Common myeloid progenitor, CD34-positive (primary cell): ENCODE data around the gene ZBTB2. TPM values are rescaled to one million over a fixed set of nuclear protein-coding genes. Genes with fewer than 3 reads are reported as not detected.
A peak's percentile ranks its signal among the peaks of the same experiment; 100 is the strongest.

ENCODE experiments used
- CTCF ChIA-PET: fragments of 350-600 bp; sonication (Branson Sonifier 250); formaldehyde crosslinking; loops from one replicate; lab custom pipeline; 2021; ENCODE audit warnings: antibody characterized with exemption; lab: Charles Lee
- POLR2A ChIA-PET: fragments of 350-600 bp; sonication (Branson Sonifier 250); formaldehyde crosslinking; loops from one replicate; lab custom pipeline; 2021; ENCODE audit warnings: antibody characterized with exemption; lab: Charles Lee
- DNase-seq, 3 donors: peaks; one replicate each; pipeline versions ENCODE4 v3.0.0 to v3.0.0-alpha.2; 2013
- H3K27ac ChIP-seq, 2 experiments: 1 replicate in 1 of 2; 2 replicates in 1 of 2; pipeline ENCODE4 v1.7.0; 2013; ENCODE audit warnings: inconsistent platforms in 2 of 2, low read length in 2 of 2, mild to moderate bottlenecking in 2 of 2, low read depth in 1 of 2, moderate library complexity in 1 of 2; ENCODE audit not compliant: severe bottlenecking in 2 of 2, insufficient read depth in 1 of 2, poor library complexity in 1 of 2
- H3K27me3 ChIP-seq, 5 experiments: replicated peaks in 2 of 5; 1 replicate in 3 of 5; 2 replicates in 2 of 5; pipeline versions ENCODE4 v1.6.1 to v1.7.0; 2013; ENCODE audit warnings: low read length in 4 of 5, mild to moderate bottlenecking in 2 of 5, moderate library complexity in 2 of 5, inconsistent platforms in 1 of 5; ENCODE audit not compliant: insufficient read depth in 5 of 5, control insufficient read depth in 4 of 5
- H3K36me3 ChIP-seq, 4 experiments: 1 replicate in 2 of 4; 2 replicates in 2 of 4; pipeline versions ENCODE4 v1.6.1 to v1.7.0; 2013; ENCODE audit warnings: low read length in 3 of 4, control low read depth in 1 of 4, mild to moderate bottlenecking in 1 of 4; ENCODE audit not compliant: control insufficient read depth in 4 of 4, insufficient read depth in 4 of 4
- H3K4me1 ChIP-seq, 4 experiments: 1 replicate in 3 of 4; 2 replicates in 1 of 4; pipeline versions ENCODE4 v1.6.1 to v1.7.1; 2013; ENCODE audit warnings: low read length in 3 of 4, mild to moderate bottlenecking in 3 of 4, control low read depth in 1 of 4, inconsistent platforms in 1 of 4, moderate library complexity in 1 of 4; ENCODE audit not compliant: control insufficient read depth in 4 of 4, insufficient read depth in 4 of 4; ENCODE audit errors: control extremely low read depth in 1 of 4
- H3K4me3 ChIP-seq, 7 experiments: 1 replicate in 4 of 7; 2 replicates in 3 of 7; pipeline versions ENCODE4 v1.5.1 to v1.7.0; 2013; ENCODE audit warnings: mild to moderate bottlenecking in 7 of 7, low read length in 6 of 7, moderate library complexity in 6 of 7, inconsistent platforms in 2 of 7, low read depth in 2 of 7, control low read depth in 1 of 7; ENCODE audit not compliant: insufficient read depth in 4 of 7, control insufficient read depth in 1 of 7; ENCODE audit errors: extremely low read depth in 1 of 7
- H3K9me3 ChIP-seq, 5 experiments: 1 replicate in 4 of 5; 2 replicates in 1 of 5; pipeline versions ENCODE4 v1.6.1 to v1.7.1; 2013; ENCODE audit warnings: low read length in 4 of 5, mild to moderate bottlenecking in 2 of 5, inconsistent platforms in 1 of 5, low read depth in 1 of 5, moderate library complexity in 1 of 5; ENCODE audit not compliant: control insufficient read depth in 4 of 5, insufficient read depth in 2 of 5; ENCODE audit errors: control extremely low read depth in 1 of 5
- WGBS: methylation state at CpG from one replicate; pipeline ENCODE4 v1.1.5; 2013; ENCODE audit not compliant: insufficient coverage; 5-methylcytosine and 5-hydroxymethylcytosine counted together
- polyA plus RNA-seq: library from polyadenylated mRNA; unstranded; fragments of 120-200 nt; gene quantifications from one replicate; pipeline ENCODE4 v1.2.1, GENCODE V29; 2013

The ZBTB2 gene, protein sequence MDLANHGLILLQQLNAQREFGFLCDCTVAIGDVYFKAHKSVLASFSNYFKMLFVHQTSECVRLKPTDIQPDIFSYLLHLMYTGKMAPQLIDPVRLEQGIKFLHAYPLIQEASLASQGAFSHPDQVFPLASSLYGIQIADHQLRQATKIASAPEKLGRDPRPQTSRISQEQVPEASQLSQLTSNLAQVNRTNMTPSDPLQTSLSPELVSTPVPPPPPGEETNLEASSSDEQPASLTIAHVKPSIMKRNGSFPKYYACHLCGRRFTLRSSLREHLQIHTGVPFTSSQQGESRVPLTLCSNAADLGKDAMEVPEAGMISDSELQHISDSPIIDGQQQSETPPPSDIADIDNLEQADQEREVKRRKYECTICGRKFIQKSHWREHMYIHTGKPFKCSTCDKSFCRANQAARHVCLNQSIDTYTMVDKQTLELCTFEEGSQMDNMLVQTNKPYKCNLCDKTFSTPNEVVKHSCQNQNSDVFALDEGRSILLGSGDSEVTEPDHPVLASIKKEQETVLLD
- polyA plus RNA-seq: 15.8 TPM

DNA sequence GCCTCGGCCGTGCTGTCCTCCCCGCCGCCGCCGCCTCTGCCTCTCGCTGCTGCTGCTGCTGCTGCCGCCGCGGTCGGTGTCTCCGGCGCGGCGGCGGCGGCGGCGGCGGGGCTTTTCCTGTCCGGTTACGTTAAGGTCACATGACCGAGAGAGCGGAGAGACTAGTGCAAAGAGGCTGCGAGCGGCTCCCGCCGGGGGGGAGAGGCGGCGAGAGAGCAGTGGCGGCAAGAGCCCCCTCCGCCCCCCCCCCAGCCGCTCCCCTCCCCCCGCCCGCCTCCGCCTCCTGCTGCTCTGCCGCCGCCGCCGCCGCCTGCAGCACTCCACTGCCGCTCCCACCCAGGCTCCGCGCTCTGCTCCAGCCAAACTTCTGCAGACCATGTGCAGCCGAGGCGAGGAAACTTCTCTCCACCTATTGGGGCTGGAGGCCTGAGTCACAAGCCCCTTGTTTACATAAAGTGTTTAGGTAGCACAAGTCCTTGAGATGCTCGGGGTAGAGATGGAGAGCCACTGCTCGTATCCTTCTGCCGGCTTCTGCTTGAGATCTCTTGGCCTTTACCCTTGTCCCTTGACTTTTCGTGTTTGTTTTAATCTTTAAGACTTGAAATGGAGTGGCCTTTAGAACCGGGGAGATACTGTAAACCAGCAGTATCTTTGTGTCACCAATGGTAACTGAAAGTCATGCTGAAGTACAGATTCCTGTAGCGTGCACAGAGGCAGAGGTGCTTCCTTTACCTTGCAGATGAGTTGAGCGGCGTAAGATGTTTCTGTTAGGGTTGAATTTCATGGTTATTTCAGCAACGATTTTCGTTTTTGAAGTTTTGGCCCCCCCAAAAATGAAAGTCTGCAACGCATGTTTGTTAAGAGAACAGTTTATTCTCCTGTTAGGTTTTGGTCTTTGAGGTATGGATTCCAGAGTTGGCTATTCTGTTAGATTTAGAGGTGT is at the start of gene ZBTB2:
Gene ZBTB2 (minus strand): TSS at position 89 of the 943 bp plus-strand sequence. CDS start 17,922 bp downstream, outside the sequence.
- H3K36me3 ChIP-seq: peaks cover 0 to 3% (median 2%) of the 10 kb centered on the region in 4 experiments
- ChIA-PET CTCF (interaction anchor here (1.2 to 6.0 kb wide), 2 partner anchors 15 to 49 kb away, joined by 3 to 36 read pairs; no protein-coding TSS in a partner anchor), POLR2A (no interaction called here)
- peak within 1 kb of the TSS; percentile 80 to 95 for H3K27ac ChIP-seq
- peaks cover 28 to 52% (median 39%) of the 10 kb centered on the region in 4 experiments for H3K4me1 ChIP-seq
- no peaks in the 10 kb centered on the region for H3K9me3 ChIP-seq
- peak within 1 kb of the TSS; percentile 70 to 96 (median 86) for H3K4me3 ChIP-seq
- H3K27me3 ChIP-seq: no peaks in the 10 kb centered on the region
- DNase-seq: peak; percentile 65 to 87 (median 82)
- WGBS: under 1% methylated on average over 23 of the region's 57 CpGs

DNA sequence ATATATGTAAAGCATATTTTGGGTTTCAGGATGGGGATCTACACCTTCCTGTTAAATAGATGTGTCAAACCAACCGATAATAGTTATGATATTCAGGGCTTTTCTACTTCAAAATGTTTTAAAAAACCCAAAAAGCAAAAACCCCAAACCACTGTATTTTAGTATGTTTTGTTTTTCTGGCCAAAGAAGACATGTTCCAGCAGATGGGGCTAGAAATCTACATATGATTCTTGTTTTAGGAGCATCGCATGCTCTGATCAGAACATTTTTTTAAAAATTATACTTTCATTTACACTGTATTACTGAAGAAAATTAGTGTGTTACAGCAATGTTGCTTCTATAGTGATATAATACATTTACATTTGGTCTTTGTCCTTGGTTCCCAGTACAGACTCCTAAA is 49.6 kb upstream of the ZBTB2 start:
- CTCF ChIA-PET: interaction anchor here (0.8 to 5.0 kb wide), 26 partner anchors 8 to 917 kb away, joined by 3 to 41 read pairs (median 4); partner anchors contain the start of genes RMND1 and ZBTB2
- DNase-seq: peak; percentile 61 to 78 (median 76)

GRCh38 chr6:151440498-151440897 is 49.1 kb upstream of the ZBTB2 start:
- Histone ChIP-seq H3K4me3 (no peak overlapping the region), H3K4me1 (peaks cover 0 to 4% (median 0%) of the 10 kb centered on the region in 4 experiments), H3K9me3 (no peaks in the 10 kb centered on the region), H3K27ac (no peak overlapping the region), H3K27me3 (no peaks in the 10 kb centered on the region), H3K36me3 (peaks cover 3 to 31% (median 6%) of the 10 kb centered on the region in 4 experiments)
- CTCF ChIA-PET: interaction anchor here (0.6 to 5.0 kb wide), 16 partner anchors 8 to 918 kb away, joined by 3 to 41 read pairs (median 4); partner anchors contain the start of genes RMND1 and ZBTB2
- POLR2A ChIA-PET: no interaction called here
- no CpG with 5 or more reads among the region's 1 CpG for WGBS
- no peak for DNase-seq

More for the DNA sequence above, 49.6 kb upstream of the ZBTB2 start:
- Histone ChIP-seq H3K9me3 (no peaks in the 10 kb centered on the region), H3K4me1 (peaks cover 0 to 4% (median 0%) of the 10 kb centered on the region in 4 experiments), H3K36me3 (peaks cover 3 to 31% (median 6%) of the 10 kb centered on the region in 4 experiments), H3K27me3 (no peaks in the 10 kb centered on the region), H3K4me3 (no peak overlapping the region), H3K27ac (no peak overlapping the region)
- WGBS: no CpG with 5 or more reads among the region's 2 CpGs
- POLR2A ChIA-PET: interaction anchor here (1.3 kb wide), 1 partner anchor 11 kb away, joined by 4 read pairs; the partner anchor contains the start of gene RMND1

GRCh38 chr6:151437401-151437800 is 46.0 kb upstream of the ZBTB2 start:
- H3K4me1 ChIP-seq: peaks cover 0 to 2% (median 0%) of the 10 kb centered on the region in 4 experiments
- H3K4me3 ChIP-seq: no peak overlapping the region
- H3K36me3 ChIP-seq: peaks cover 3 to 26% (median 8%) of the 10 kb centered on the region in 4 experiments
- H3K27ac ChIP-seq: no peak overlapping the region
- H3K27me3 ChIP-seq: no peaks in the 10 kb centered on the region
- CTCF ChIA-PET: interaction anchor here (0.8 to 3.0 kb wide), 8 partner anchors 9 to 830 kb away, joined by 3 to 12 read pairs (median 4); no protein-coding TSS in a partner anchor
- POLR2A ChIA-PET: interaction anchor here (0.6 kb wide), 1 partner anchor 236 kb away, joined by 3 read pairs; no protein-coding TSS in a partner anchor
- no peak for DNase-seq
- H3K9me3 ChIP-seq: no peaks in the 10 kb centered on the region

- peaks cover 5 to 28% (median 10%) of the 10 kb centered on the region in 4 experiments for H3K36me3 ChIP-seq
- POLR2A ChIA-PET: interaction anchor here (0.6 kb wide), 1 partner anchor 237 kb away, joined by 3 read pairs; no protein-coding TSS in a partner anchor
- H3K4me3 ChIP-seq: no peak overlapping the region
- no peak for DNase-seq
- H3K9me3 ChIP-seq: no peaks in the 10 kb centered on the region
- H3K27me3 ChIP-seq: no peaks in the 10 kb centered on the region
- CTCF ChIA-PET: interaction anchor here (1.0 to 3.0 kb wide), 5 partner anchors 10 to 40 kb away, joined by 3 to 12 read pairs (median 6); no protein-coding TSS in a partner anchor
- peaks cover 0 to 2% (median 0%) of the 10 kb centered on the region in 4 experiments for H3K4me1 ChIP-seq
- H3K27ac ChIP-seq: no peak overlapping the region
Observed at GRCh38 chr6:151436802-151437201, 45.4 kb upstream of the ZBTB2 start.

DNA sequence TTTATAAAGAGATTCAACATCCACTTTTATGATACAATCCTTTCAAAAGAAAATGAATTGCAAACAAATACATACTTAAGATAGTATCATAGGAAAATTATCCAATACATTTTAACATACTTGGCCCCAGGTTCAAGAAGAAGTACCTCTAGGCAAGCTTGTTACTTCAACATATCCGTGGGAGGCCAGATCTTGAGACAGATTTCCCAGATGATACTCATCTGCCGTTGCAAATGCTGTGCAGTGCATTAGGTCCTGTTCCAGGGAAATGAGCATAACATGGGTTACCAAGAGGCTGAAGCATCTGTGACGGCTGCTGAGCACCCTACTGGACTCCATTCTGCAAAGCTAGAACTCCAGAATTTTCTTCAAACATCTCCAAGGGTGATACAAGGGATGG is 44.9 kb upstream of the ZBTB2 start:
- DNase-seq: no peak
- POLR2A ChIA-PET: no interaction called here
- CTCF ChIA-PET: interaction anchor here (3.0 kb wide), 1 partner anchor 10 kb away, joined by 12 read pairs; no protein-coding TSS in a partner anchor
- Histone ChIP-seq H3K4me1 (peaks cover 0 to 2% (median 0%) of the 10 kb centered on the region in 4 experiments), H3K27ac (no peak overlapping the region), H3K27me3 (no peaks in the 10 kb centered on the region), H3K36me3 (peaks cover 7 to 26% (median 12%) of the 10 kb centered on the region in 4 experiments), H3K4me3 (no peak overlapping the region), H3K9me3 (no peaks in the 10 kb centered on the region)
- WGBS: 100% methylated on average over 3 of the region's 3 CpGs
